ENCODE data around the gene KIAA0232.

DNA sequence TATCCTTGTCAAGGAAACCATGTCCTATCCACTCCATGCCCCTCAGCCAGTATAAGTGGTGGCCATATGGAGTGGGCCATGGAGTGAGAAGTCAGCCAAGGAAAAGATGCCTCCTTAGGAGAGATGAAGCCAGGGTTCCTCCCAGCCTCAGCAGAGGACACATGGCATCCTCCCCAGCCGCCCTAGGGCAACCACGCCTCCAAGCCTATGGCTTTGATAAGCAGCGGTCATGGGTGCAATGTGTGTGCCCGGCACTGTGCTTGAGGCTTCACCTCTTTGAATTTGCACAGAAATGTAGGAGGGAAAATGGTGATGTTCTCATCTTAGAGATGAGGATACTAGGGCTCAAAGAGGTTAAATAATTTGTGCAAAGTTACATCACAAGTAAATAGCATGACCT is 92.5 kb downstream of the KIAA0232 start:
- TF ChIP-seq, protein P1, sequence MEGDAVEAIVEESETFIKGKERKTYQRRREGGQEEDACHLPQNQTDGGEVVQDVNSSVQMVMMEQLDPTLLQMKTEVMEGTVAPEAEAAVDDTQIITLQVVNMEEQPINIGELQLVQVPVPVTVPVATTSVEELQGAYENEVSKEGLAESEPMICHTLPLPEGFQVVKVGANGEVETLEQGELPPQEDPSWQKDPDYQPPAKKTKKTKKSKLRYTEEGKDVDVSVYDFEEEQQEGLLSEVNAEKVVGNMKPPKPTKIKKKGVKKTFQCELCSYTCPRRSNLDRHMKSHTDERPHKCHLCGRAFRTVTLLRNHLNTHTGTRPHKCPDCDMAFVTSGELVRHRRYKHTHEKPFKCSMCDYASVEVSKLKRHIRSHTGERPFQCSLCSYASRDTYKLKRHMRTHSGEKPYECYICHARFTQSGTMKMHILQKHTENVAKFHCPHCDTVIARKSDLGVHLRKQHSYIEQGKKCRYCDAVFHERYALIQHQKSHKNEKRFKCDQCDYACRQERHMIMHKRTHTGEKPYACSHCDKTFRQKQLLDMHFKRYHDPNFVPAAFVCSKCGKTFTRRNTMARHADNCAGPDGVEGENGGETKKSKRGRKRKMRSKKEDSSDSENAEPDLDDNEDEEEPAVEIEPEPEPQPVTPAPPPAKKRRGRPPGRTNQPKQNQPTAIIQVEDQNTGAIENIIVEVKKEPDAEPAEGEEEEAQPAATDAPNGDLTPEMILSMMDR (IDR thresholded peaks at IDR 0.05), result no peak
- no peak for TF ChIP-seq POLR2A (IDR thresholded peaks at IDR 0.05)
